ENCODE data around the gene IL31RA.

IL31RA gene

DNA sequence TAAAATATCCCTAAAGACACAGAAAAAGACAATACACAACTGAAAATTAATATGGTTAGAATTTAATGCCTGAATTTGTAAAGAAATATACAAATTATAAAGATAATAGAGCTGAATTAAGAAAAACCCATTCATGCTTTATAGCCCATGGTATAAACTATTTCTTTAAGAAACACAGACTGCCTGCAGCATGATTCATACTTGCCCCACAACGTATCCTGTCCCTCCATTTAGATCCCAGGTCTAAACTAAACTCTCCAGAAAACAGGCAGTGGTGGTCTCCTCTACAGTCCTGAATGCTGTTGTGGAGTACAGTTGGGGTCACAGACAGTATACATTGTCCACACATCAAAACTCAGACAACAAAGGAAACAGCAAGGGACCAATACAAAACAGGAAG lies 118.8 kb downstream of the IL31RA start:
- ATAC-seq: peak; percentile 65; the same call in 2 of the 3 replicates
- TF ChIP-seq TCF4 (CRISPR knock-in tag; IDR thresholded peaks at IDR 0.05; ENCODE audit: borderline replicate concordance) (no peak), ZNF565 (CRISPR knock-in tag; conservative IDR thresholded peaks at IDR 0.05; ENCODE audit: low read depth) (no peak), PPARA (CRISPR knock-in tag; IDR thresholded peaks at IDR 0.05; ENCODE audit: borderline replicate concordance) (no peak), ZNF8 (CRISPR knock-in tag; IDR thresholded peaks at IDR 0.05) (no peak), TOX (CRISPR knock-in tag; IDR thresholded peaks at IDR 0.05; ENCODE audit: borderline replicate concordance) (no peak), ZFP3 (CRISPR knock-in tag; IDR thresholded peaks at IDR 0.05) (no peak), GLIS3 (CRISPR knock-in tag; IDR thresholded peaks at IDR 0.05) (no peak), BACH2 (CRISPR knock-in tag; IDR thresholded peaks at IDR 0.05; ENCODE audit: borderline replicate concordance) (no peak), ARNTL (CRISPR knock-in tag; IDR thresholded peaks at IDR 0.05; ENCODE audit: borderline replicate concordance, low read depth) (no peak)
- TF ChIP-seq, protein P1, sequence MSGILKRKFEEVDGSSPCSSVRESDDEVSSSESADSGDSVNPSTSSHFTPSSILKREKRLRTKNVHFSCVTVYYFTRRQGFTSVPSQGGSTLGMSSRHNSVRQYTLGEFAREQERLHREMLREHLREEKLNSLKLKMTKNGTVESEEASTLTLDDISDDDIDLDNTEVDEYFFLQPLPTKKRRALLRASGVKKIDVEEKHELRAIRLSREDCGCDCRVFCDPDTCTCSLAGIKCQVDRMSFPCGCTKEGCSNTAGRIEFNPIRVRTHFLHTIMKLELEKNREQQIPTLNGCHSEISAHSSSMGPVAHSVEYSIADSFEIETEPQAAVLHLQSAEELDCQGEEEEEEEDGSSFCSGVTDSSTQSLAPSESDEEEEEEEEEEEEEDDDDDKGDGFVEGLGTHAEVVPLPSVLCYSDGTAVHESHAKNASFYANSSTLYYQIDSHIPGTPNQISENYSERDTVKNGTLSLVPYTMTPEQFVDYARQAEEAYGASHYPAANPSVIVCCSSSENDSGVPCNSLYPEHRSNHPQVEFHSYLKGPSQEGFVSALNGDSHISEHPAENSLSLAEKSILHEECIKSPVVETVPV (CRISPR knock-in tag; IDR thresholded peaks at IDR 0.05): no peak
